ENCODE data around the gene SSX2IP.

GRCh38 chr1:84665703-84666317 lies 24.5 kb downstream of the SSX2IP start:
- TF ChIP-seq POLR2A (IDR thresholded peaks at IDR 0.05) (no peak), POLR2AphosphoS5 (IDR thresholded peaks at IDR 0.05) (no peak)

Data from stomach (tissue), 4 donors.